ENCODE measurements around the gene STXBP6.

The STXBP6 gene

GRCh38 chr14:24818058-24818822, 231.7 kb downstream of the STXBP6 start:
- TF ChIP-seq ESRRG (CRISPR knock-in tag; IDR thresholded peaks at IDR 0.05) = no peak
- TF ChIP-seq CSDC2 (CRISPR knock-in tag; IDR thresholded peaks at IDR 0.05) = no peak
- no peak for TF ChIP-seq PPARA (CRISPR knock-in tag; IDR thresholded peaks at IDR 0.05; ENCODE audit: borderline replicate concordance)
- TF ChIP-seq TOX (CRISPR knock-in tag; IDR thresholded peaks at IDR 0.05; ENCODE audit: borderline replicate concordance) = no peak
- TF ChIP-seq CREB5 (CRISPR knock-in tag; IDR thresholded peaks at IDR 0.05; ENCODE audit: low read depth) = no peak
- no peak for TF ChIP-seq ZNF565 (CRISPR knock-in tag; conservative IDR thresholded peaks at IDR 0.05; ENCODE audit: low read depth)
- no peak for TF ChIP-seq TSHZ2 (CRISPR knock-in tag; IDR thresholded peaks at IDR 0.05)
- ATAC-seq = no peak

- no peak for ATAC-seq
- TF ChIP-seq BACH2 (CRISPR knock-in tag; IDR thresholded peaks at IDR 0.05; ENCODE audit: borderline replicate concordance) (no peak), PATZ1 (CRISPR knock-in tag; IDR thresholded peaks at IDR 0.05; ENCODE audit: borderline replicate concordance) (no peak), POU6F1 (CRISPR knock-in tag; IDR thresholded peaks at IDR 0.05; ENCODE audit: borderline replicate concordance, low read depth) (no peak), ESRRG (CRISPR knock-in tag; IDR thresholded peaks at IDR 0.05) (no peak)
These were observed 232.5 kb downstream of the STXBP6 start for GRCh38 chr14:24817212-24818057.

- ATAC-seq = no peak
These were observed 233.1 kb downstream of the STXBP6 start for GRCh38 chr14:24816929-24817211.

More at GRCh38 chr14:24816929-24817211, 233.1 kb downstream of the STXBP6 start:
- TF ChIP-seq ZFP3 (CRISPR knock-in tag; IDR thresholded peaks at IDR 0.05) = no peak
- TF ChIP-seq OSR1 (CRISPR knock-in tag; IDR thresholded peaks at IDR 0.05) = no peak
- no peak for TF ChIP-seq ARNTL (CRISPR knock-in tag; IDR thresholded peaks at IDR 0.05; ENCODE audit: borderline replicate concordance, low read depth)
- TF ChIP-seq CREB5 (CRISPR knock-in tag; IDR thresholded peaks at IDR 0.05; ENCODE audit: low read depth) = no peak
- TF ChIP-seq PATZ1 (CRISPR knock-in tag; IDR thresholded peaks at IDR 0.05; ENCODE audit: borderline replicate concordance) = no peak
- TF ChIP-seq ZNF70 (CRISPR knock-in tag; IDR thresholded peaks at IDR 0.05) = no peak
- TF ChIP-seq GLIS3 (CRISPR knock-in tag; IDR thresholded peaks at IDR 0.05) = no peak
- TF ChIP-seq TCF4 (CRISPR knock-in tag; IDR thresholded peaks at IDR 0.05; ENCODE audit: borderline replicate concordance) = no peak
